ENCODE measurements around the gene PTPRM.

GRCh38 chr18:8411492-8411891 is 844.4 kb downstream of the PTPRM start:
- TF ChIP-seq CTCF (IDR thresholded peaks at IDR 0.05): no peak
- no peak for TF ChIP-seq JUND (IDR thresholded peaks at IDR 0.05)
- no peak for TF ChIP-seq EP300 (IDR thresholded peaks at IDR 0.05; ENCODE audit: borderline replicate concordance in 1 of 2, low read depth in 1 of 2, low read length in 1 of 2)
- no peak for TF ChIP-seq POLR2AphosphoS5 (IDR thresholded peaks at IDR 0.05; ENCODE audit: low read depth, low read length)
- no peak for TF ChIP-seq TAF1 (IDR thresholded peaks at IDR 0.05; ENCODE audit: borderline replicate concordance, low read depth, low read length)
- TF ChIP-seq REST (IDR thresholded peaks at IDR 0.05; ENCODE audit: low read depth, low read length): no peak
- no peak for TF ChIP-seq TCF12 (IDR thresholded peaks at IDR 0.05)
- TF ChIP-seq NFIC (IDR thresholded peaks at IDR 0.05; ENCODE audit: borderline replicate concordance): no peak
- TF ChIP-seq MAX (IDR thresholded peaks at IDR 0.05; ENCODE audit: low read depth): no peak
- TF ChIP-seq MXI1 (IDR thresholded peaks at IDR 0.05; ENCODE audit: low read depth, low read length): no peak
